ENCODE results near the gene PDS5A.

DNA sequence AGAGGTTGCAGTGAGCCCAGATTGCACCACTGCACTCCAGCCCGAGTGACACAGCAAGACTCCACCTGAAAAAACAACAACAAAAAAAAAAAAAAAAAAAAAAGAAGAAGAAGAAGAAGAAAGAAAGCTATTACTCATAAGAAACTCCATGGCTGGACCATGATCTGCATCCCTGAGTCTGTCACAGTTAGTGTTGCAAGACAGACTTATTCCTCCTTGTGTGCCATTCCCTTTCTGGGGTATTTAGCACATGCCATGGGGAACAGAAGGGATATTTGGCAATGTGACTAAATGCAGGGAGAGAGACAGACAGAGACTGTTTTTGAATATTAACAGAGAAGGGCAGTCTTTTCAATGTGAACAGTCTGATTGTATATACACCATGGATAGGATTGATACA lies 16.7 kb upstream of the PDS5A start:
- TF ChIP-seq, protein P1, sequence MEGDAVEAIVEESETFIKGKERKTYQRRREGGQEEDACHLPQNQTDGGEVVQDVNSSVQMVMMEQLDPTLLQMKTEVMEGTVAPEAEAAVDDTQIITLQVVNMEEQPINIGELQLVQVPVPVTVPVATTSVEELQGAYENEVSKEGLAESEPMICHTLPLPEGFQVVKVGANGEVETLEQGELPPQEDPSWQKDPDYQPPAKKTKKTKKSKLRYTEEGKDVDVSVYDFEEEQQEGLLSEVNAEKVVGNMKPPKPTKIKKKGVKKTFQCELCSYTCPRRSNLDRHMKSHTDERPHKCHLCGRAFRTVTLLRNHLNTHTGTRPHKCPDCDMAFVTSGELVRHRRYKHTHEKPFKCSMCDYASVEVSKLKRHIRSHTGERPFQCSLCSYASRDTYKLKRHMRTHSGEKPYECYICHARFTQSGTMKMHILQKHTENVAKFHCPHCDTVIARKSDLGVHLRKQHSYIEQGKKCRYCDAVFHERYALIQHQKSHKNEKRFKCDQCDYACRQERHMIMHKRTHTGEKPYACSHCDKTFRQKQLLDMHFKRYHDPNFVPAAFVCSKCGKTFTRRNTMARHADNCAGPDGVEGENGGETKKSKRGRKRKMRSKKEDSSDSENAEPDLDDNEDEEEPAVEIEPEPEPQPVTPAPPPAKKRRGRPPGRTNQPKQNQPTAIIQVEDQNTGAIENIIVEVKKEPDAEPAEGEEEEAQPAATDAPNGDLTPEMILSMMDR (IDR thresholded peaks at IDR 0.05), result no peak
- TF ChIP-seq EZH2phosphoT487 (IDR thresholded peaks at IDR 0.05) (no peak), EZH2 (IDR thresholded peaks at IDR 0.05) (no peak)

All from neural progenitor cell (in vitro differentiated cells).